Upper lobe of right lung (tissue), 1 donor: ENCODE data around the gene TMC3. TPM values are rescaled to one million over a fixed set of nuclear protein-coding genes. Genes with fewer than 3 reads are reported as not detected.

Experiments used
- ATAC-seq: fragments of 200-7000 bp; cut with Tn5 transposase; one replicate; pipeline ENCODE4 v1.9.1; 2020; ENCODE audit warnings: mild to moderate bottlenecking, moderate library complexity
- DNase-seq: peaks from one replicate; pipeline ENCODE4 v3.0.0-alpha.2; 2020
- H3K27ac ChIP-seq: fragments of 200-600 bp; one replicate; pipeline ENCODE4 v1.8.0; 2022
- H3K27me3 ChIP-seq: fragments of 200-600 bp; one replicate; pipeline ENCODE4 v1.8.0; 2022; ENCODE audit warnings: mild to moderate bottlenecking
- H3K36me3 ChIP-seq: fragments of 200-600 bp; one replicate; pipeline ENCODE4 v1.8.0; 2022
- H3K4me1 ChIP-seq: fragments of 200-600 bp; one replicate; pipeline ENCODE4 v1.8.0; 2022
- H3K4me3 ChIP-seq: fragments of 200-600 bp; one replicate; pipeline ENCODE4 v1.8.0; 2022; ENCODE audit warnings: mild to moderate bottlenecking
- H3K9me3 ChIP-seq: fragments of 200-600 bp; one replicate; pipeline ENCODE4 v1.8.0; 2022
- intact Hi-C: fragments of 100-400 bp; cut with DNase I; formaldehyde crosslinking; loops from one replicate; pipeline ENCODE4 v1.11.0; 2022
- total RNA-seq: library from RNA; stranded (reverse); fragmentation: NEBNext Ultra II Directional; extraction: Animal tissue kit (Norgen Biotek cat#: 25700); gene quantifications from one replicate; pipeline ENCODE4 v1.2.1, GENCODE V29; 2021
- TF ChIP-seq, protein P1 (sequence below): fragments of 200-600 bp; IDR thresholded peaks from one replicate; pipeline ENCODE4 v1.8.0; 2022; ENCODE audit warnings: antibody characterized with exemption
- donor health status: DM: no; HTN: yes; CAD: no; lungs with severe emphysema.

The TMC3 gene
- total RNA-seq, 1 donor from 2014 or later = not detected

DNA sequence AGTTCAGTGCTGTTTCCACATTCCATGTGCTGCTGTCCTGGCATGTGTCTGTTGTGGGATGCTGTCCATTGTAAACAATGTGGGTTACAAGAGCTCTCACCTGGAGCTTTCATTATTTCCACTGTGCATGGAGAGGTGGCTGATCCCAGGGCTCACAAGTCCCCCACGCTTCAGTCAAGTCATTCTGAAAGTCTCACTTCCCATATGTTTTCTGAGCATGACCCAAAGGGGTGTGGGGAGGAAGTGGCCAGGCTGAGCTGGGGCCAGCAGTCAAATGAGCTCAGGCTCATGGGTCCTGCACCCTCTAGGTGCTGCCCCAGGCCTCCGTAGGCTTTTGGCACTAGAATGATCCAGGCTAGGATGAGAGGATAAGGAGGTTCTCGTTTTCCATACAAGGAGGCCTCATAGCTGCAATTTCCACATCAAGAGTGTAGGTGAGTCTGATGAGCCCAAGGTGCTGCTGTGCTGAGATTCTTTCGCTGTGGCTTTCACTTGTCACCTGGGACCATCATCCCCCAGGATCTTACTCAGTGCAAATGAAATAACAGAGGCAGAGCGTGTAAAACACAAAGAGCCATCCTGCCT lies 72.1 kb downstream of the TMC3 start:
- H3K9me3 ChIP-seq = no peaks in the 10 kb centered on the region
- peaks cover 79% of the 10 kb centered on the region for H3K36me3 ChIP-seq

DNA sequence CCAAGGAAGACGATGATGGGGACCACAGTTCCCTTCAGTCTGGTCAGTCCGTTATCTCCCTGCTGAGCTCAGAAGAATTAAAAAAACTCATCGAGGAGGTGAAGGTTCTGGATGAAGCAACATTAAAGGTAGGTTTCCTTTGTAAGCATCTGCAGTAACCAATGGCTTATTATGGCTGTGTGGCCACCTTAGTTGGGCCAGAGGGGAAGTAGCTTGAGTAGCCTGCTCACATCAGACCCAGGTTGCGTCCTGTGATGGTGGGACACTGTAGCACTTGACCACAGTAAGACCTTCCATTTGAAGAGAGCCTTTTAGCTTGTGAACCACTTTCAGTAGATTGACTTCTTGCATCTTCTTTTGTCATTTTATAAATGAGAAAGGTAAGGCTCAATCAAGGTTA lies 72.6 kb downstream of the TMC3 start:
- H3K27me3 ChIP-seq = no peaks in the 10 kb centered on the region
- DNase-seq (no peak), ATAC-seq (no peak)
- TF ChIP-seq, protein P1, sequence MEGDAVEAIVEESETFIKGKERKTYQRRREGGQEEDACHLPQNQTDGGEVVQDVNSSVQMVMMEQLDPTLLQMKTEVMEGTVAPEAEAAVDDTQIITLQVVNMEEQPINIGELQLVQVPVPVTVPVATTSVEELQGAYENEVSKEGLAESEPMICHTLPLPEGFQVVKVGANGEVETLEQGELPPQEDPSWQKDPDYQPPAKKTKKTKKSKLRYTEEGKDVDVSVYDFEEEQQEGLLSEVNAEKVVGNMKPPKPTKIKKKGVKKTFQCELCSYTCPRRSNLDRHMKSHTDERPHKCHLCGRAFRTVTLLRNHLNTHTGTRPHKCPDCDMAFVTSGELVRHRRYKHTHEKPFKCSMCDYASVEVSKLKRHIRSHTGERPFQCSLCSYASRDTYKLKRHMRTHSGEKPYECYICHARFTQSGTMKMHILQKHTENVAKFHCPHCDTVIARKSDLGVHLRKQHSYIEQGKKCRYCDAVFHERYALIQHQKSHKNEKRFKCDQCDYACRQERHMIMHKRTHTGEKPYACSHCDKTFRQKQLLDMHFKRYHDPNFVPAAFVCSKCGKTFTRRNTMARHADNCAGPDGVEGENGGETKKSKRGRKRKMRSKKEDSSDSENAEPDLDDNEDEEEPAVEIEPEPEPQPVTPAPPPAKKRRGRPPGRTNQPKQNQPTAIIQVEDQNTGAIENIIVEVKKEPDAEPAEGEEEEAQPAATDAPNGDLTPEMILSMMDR = no peak
- no peaks in the 10 kb centered on the region for H3K9me3 ChIP-seq
- H3K4me1 ChIP-seq = peaks cover 50% of the 10 kb centered on the region
- H3K4me3 ChIP-seq = peak overlapping the region; percentile 49
- peaks cover 77% of the 10 kb centered on the region for H3K36me3 ChIP-seq
- intact Hi-C loops = no loop called here
- no peak overlapping the region for H3K27ac ChIP-seq

More for the DNA sequence above, 72.1 kb downstream of the TMC3 start:
- ATAC-seq (peak; percentile 77), DNase-seq (no peak)
- intact Hi-C loops = no loop called here
- peak overlapping the region; percentile 49 for H3K4me3 ChIP-seq
- peaks cover 45% of the 10 kb centered on the region for H3K4me1 ChIP-seq
- no peaks in the 10 kb centered on the region for H3K27me3 ChIP-seq
- H3K27ac ChIP-seq = peak overlapping the region; percentile 56
- TF ChIP-seq, protein P1 = no peak

- H3K27ac ChIP-seq = peak overlapping the region; percentile 79
- TF ChIP-seq, protein P1 = no peak
- H3K36me3 ChIP-seq = peaks cover 60% of the 10 kb centered on the region
- ATAC-seq = no peak
- DNase-seq = no peak
- H3K4me1 ChIP-seq = peaks cover 66% of the 10 kb centered on the region
- peak overlapping the region; percentile 49 for H3K4me3 ChIP-seq
- no peaks in the 10 kb centered on the region for H3K27me3 ChIP-seq
- intact Hi-C loops = loop anchor here (10.0 kb wide), 1 partner anchor 645 kb away; no protein-coding TSS in a partner anchor
- no peaks in the 10 kb centered on the region for H3K9me3 ChIP-seq
These were observed 74.3 kb downstream of the TMC3 start for GRCh38 chr15:81299630-81300273.

GRCh38 chr15:81299156-81299555 lies 74.9 kb downstream of the TMC3 start:
- H3K4me1 ChIP-seq = peaks cover 66% of the 10 kb centered on the region
- H3K9me3 ChIP-seq = no peaks in the 10 kb centered on the region
- ATAC-seq (no peak), DNase-seq (no peak)
- TF ChIP-seq, protein P1 = no peak
- peak overlapping the region; percentile 49 for H3K4me3 ChIP-seq
- no peaks in the 10 kb centered on the region for H3K27me3 ChIP-seq
- H3K27ac ChIP-seq = peak overlapping the region; percentile 79
- peaks cover 54% of the 10 kb centered on the region for H3K36me3 ChIP-seq
- intact Hi-C loops = loop anchor here (10.0 kb wide), 1 partner anchor 646 kb away; no protein-coding TSS in a partner anchor

GRCh38 chr15:81298611-81299010 lies 75.4 kb downstream of the TMC3 start:
- Histone ChIP-seq H3K27me3 (no peaks in the 10 kb centered on the region), H3K4me1 (peaks cover 63% of the 10 kb centered on the region), H3K27ac (peak overlapping the region; percentile 79), H3K9me3 (no peaks in the 10 kb centered on the region), H3K36me3 (peaks cover 54% of the 10 kb centered on the region), H3K4me3 (peak overlapping the region; percentile 49)
- intact Hi-C loops = loop anchor here (10.0 kb wide), 1 partner anchor 646 kb away; no protein-coding TSS in a partner anchor
- ATAC-seq (no peak), DNase-seq (no peak)
- TF ChIP-seq, protein P1 = no peak
